ENCODE data around the gene SMAD6. TPM values are rescaled to one million over a fixed set of nuclear protein-coding genes. Genes with fewer than 3 reads are reported as not detected.
"Not testable (repeated sequence)": the region's sequence is repeated elsewhere in the genome, so short reads cannot be mapped to it uniquely, and the experiment has no call there.

SMAD6 gene
- total and polyA plus RNA-seq, 2 donors: 1.0 to 2.8 TPM

DNA sequence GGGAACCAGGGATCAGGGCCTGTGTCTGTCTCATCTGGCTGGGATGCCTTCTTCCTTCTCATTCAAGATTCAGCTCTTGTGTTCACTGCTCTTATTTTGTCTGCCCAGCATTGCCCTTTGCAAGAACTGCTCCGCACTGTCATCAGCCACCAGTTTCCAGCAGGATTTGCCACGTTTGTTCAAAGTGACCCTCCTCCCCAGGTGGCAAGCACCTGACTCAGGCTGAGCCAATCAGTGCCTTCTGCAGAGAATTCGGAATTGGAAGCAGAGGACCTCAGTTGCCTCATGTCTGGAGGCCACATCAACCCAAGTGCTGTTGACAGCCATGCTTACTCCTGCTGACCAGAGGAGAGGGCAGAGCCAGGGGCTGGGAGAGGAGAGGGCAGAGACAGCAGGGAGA is 124.5 kb downstream of the SMAD6 start:
- Histone ChIP-seq H3K4me1 (ENCODE audit: control insufficient read depth in 2 of 2, insufficient read depth in 2 of 2, low read length in 2 of 2) (no peaks in the 10 kb centered on the region), H3K27me3 (ENCODE audit: control insufficient read depth in 2 of 2, insufficient read depth in 1 of 2, low read length in 1 of 2) (no peaks in the 10 kb centered on the region), H3K36me3 (ENCODE audit: control insufficient read depth in 2 of 2, insufficient read depth in 2 of 2, low read length in 1 of 2) (no peaks in the 10 kb centered on the region), H3K9me3 (ENCODE audit: control insufficient read depth in 2 of 2, insufficient read depth in 1 of 2, low read length in 1 of 2) (no peaks in the 10 kb centered on the region), H3K4me3 (ENCODE audit: low read length in 2 of 2) (no peak overlapping the region), H3K27ac (ENCODE audit: low read depth in 1 of 2, low read length in 1 of 2) (no peak overlapping the region)
- no peak for DNase-seq (ENCODE audit: low read depth in 6 of 9, low spot score in 9 of 9)
- WGBS: 93% methylated on average over 3 of the region's 3 CpGs

DNA sequence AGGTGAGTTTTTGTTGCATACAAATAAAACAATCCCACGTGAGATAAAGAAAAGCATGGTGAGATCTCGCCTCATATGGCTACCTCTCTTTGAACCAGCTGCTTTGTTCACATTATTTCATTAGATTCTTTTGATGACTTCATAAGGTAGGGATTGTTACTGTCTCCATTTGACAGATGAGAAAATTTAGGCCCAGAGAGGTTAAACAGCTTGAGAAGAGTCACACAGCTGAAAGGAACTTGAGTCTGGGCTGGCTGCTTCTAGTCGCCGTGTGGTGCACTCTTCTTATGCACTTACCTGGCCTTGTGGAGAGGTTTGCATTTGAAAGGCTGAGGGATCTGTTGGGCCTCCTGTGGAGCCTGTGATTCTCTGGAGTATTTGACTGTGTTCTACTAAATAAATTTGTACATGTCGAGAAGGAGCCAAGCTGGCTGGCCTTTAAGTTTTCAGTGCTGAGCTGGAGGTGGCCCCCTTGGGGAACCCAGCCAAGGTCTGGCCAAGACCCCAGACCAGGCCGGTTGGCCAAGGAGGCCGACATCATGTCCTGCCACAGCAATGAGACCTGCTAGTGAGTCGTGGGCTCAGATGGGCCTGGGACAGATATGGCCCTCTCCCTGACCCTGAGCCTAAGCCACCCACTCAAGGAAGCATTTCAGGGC is 125.1 kb downstream of the SMAD6 start:
- Histone ChIP-seq H3K4me1 (ENCODE audit: control insufficient read depth in 2 of 2, insufficient read depth in 2 of 2, low read length in 2 of 2) (no peaks in the 10 kb centered on the region), H3K9me3 (ENCODE audit: control insufficient read depth in 2 of 2, insufficient read depth in 1 of 2, low read length in 1 of 2) (no peaks in the 10 kb centered on the region), H3K4me3 (ENCODE audit: low read length in 2 of 2) (no peak overlapping the region), H3K36me3 (ENCODE audit: control insufficient read depth in 2 of 2, insufficient read depth in 2 of 2, low read length in 1 of 2) (no peaks in the 10 kb centered on the region), H3K27ac (ENCODE audit: low read depth in 1 of 2, low read length in 1 of 2) (no peak overlapping the region), H3K27me3 (ENCODE audit: control insufficient read depth in 2 of 2, insufficient read depth in 1 of 2, low read length in 1 of 2) (no peaks in the 10 kb centered on the region)
- DNase-seq (ENCODE audit: low read depth in 6 of 9, low spot score in 9 of 9): no peak
- 90% methylated on average over 8 of the region's 8 CpGs for WGBS

DNA sequence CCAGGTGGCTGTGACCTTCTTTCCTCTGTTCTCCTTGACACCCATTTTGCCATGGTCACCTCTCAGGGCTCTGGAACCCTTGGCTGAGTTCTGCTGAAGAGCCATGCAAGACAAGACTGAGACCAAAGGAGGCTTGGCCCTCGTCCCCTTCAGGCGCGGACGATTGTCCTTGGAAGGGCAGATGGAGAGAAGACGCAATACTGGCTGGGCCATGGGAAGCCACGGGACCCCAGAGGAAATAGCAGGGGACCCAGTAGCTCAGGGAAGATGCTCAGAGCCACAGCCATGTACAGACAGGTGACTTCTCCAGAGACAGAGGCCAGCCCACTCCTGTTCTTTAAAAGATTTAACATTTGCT is 125.6 kb downstream of the SMAD6 start:
- no peak for DNase-seq (ENCODE audit: low read depth in 6 of 9, low spot score in 9 of 9)
- H3K4me1 ChIP-seq (ENCODE audit: control insufficient read depth in 2 of 2, insufficient read depth in 2 of 2, low read length in 2 of 2): no peaks in the 10 kb centered on the region
- H3K36me3 ChIP-seq (ENCODE audit: control insufficient read depth in 2 of 2, insufficient read depth in 2 of 2, low read length in 1 of 2): no peaks in the 10 kb centered on the region
- no peak overlapping the region for H3K4me3 ChIP-seq (ENCODE audit: low read length in 2 of 2)
- no peaks in the 10 kb centered on the region for H3K9me3 ChIP-seq (ENCODE audit: control insufficient read depth in 2 of 2, insufficient read depth in 1 of 2, low read length in 1 of 2)
- no peaks in the 10 kb centered on the region for H3K27me3 ChIP-seq (ENCODE audit: control insufficient read depth in 2 of 2, insufficient read depth in 1 of 2, low read length in 1 of 2)
- 97% methylated on average over 6 of the region's 6 CpGs for WGBS
- H3K27ac ChIP-seq (ENCODE audit: low read depth in 1 of 2, low read length in 1 of 2): no peak overlapping the region

DNA sequence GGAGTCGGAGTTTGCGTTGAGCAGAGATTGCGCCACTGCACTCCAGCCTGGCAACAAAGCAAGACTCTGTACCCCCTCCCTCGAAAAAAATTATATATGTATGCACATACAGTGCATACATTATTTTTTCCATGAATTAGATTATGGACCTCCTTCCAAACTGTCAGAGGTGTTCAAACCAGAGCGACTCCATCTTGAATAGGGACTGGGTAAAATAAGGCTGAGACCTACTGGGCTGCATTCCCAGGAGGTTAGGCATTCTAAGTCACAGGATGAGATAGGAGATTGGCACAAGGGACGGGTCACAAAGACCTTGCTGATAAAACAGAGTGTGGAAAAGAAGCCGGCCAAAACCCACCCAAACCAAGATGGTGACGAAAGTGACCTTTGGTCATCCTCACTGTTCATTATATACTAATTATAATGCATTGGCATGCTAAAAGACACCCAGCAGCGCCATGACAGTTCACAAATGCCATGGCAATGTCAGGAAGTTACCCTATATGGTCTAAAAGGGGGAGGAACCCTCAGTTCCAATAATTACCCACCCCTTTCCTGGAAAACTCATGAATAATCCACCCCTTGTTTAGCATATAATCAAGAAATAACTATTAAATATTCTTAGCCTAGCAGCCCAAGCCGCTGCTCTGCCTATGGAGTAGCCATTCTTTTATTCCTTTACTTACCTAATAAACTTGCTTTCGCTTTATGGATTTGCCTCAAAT is 126.9 kb downstream of the SMAD6 start:
- 92% methylated on average over 11 of the region's 11 CpGs for WGBS
- DNase-seq (ENCODE audit: low read depth in 6 of 9, low spot score in 9 of 9): not testable (repeated sequence)

DNA sequence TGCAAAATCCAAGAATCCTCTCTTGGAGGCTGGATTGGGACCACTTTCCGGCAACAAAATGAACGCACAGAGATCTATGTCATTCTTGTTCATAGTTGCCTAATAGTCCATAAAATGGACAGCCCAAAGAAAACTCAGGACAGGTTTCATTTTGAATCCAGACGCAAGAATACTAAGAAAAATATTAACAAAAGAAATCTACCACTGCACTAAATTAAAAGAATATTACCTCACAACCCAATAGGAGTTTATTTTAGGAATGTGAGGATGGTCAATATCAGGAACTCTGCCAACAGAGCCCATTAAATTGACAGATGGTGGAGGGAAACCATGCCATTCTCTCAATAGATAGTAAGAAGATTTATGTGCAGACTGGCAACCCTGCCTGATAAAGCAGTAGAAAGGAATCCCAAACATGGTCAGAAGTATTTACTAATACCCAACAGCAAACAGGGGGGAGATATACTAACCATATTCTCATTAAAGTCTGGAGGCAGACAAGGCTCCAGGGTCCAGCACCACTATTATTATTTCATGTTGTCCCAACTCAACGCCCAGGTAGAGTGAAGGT is 127.6 kb downstream of the SMAD6 start:
- Histone ChIP-seq H3K4me1 (ENCODE audit: control insufficient read depth in 2 of 2, insufficient read depth in 2 of 2, low read length in 2 of 2) (no peaks in the 10 kb centered on the region), H3K27me3 (ENCODE audit: control insufficient read depth in 2 of 2, insufficient read depth in 1 of 2, low read length in 1 of 2) (no peaks in the 10 kb centered on the region), H3K27ac (ENCODE audit: low read depth in 1 of 2, low read length in 1 of 2) (no peak overlapping the region), H3K36me3 (ENCODE audit: control insufficient read depth in 2 of 2, insufficient read depth in 2 of 2, low read length in 1 of 2) (no peaks in the 10 kb centered on the region), H3K4me3 (ENCODE audit: low read length in 2 of 2) (no peak overlapping the region), H3K9me3 (ENCODE audit: control insufficient read depth in 2 of 2, insufficient read depth in 1 of 2, low read length in 1 of 2) (no peaks in the 10 kb centered on the region)
- no peak for DNase-seq (ENCODE audit: low read depth in 6 of 9, low spot score in 9 of 9)
- WGBS: 96% methylated on average over 4 of the region's 4 CpGs

More for the DNA sequence above, 126.9 kb downstream of the SMAD6 start:
- H3K9me3 ChIP-seq (ENCODE audit: control insufficient read depth in 2 of 2, insufficient read depth in 1 of 2, low read length in 1 of 2); H3K27me3 ChIP-seq (ENCODE audit: control insufficient read depth in 2 of 2, insufficient read depth in 1 of 2, low read length in 1 of 2); H3K36me3 ChIP-seq (ENCODE audit: control insufficient read depth in 2 of 2, insufficient read depth in 2 of 2, low read length in 1 of 2); H3K4me1 ChIP-seq (ENCODE audit: control insufficient read depth in 2 of 2, insufficient read depth in 2 of 2, low read length in 2 of 2); H3K27ac ChIP-seq (ENCODE audit: low read depth in 1 of 2, low read length in 1 of 2); H3K4me3 ChIP-seq (ENCODE audit: low read length in 2 of 2): not testable (repeated sequence)

DNA sequence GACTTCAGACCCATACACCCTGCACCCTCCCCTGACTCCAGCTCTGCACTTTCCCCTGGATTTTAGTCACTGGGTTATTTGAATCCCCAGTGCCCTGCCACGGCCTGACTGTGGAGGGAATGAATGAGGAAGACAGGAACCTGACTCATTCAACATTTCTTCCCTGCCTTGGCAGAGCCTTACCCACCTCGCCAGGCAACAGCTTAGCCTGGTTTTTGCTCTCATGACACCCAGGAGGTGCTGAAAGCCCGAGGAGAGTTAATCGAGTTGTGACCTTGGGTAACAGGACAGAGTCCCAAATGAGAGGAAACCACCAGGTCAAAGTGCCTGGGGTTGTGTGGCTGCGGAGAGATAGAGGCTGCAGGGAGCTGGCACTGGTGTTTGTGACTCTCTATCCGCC is 128.3 kb downstream of the SMAD6 start:
- no peak for DNase-seq (ENCODE audit: low read depth in 6 of 9, low spot score in 9 of 9)
- Histone ChIP-seq H3K36me3 (ENCODE audit: control insufficient read depth in 2 of 2, insufficient read depth in 2 of 2, low read length in 1 of 2) (no peaks in the 10 kb centered on the region), H3K27me3 (ENCODE audit: control insufficient read depth in 2 of 2, insufficient read depth in 1 of 2, low read length in 1 of 2) (no peaks in the 10 kb centered on the region), H3K27ac (ENCODE audit: low read depth in 1 of 2, low read length in 1 of 2) (no peak overlapping the region), H3K4me1 (ENCODE audit: control insufficient read depth in 2 of 2, insufficient read depth in 2 of 2, low read length in 2 of 2) (no peaks in the 10 kb centered on the region), H3K4me3 (ENCODE audit: low read length in 2 of 2) (no peak overlapping the region), H3K9me3 (ENCODE audit: control insufficient read depth in 2 of 2, insufficient read depth in 1 of 2, low read length in 1 of 2) (no peaks in the 10 kb centered on the region)
- WGBS: 90% methylated on average over 6 of the region's 6 CpGs

DNA sequence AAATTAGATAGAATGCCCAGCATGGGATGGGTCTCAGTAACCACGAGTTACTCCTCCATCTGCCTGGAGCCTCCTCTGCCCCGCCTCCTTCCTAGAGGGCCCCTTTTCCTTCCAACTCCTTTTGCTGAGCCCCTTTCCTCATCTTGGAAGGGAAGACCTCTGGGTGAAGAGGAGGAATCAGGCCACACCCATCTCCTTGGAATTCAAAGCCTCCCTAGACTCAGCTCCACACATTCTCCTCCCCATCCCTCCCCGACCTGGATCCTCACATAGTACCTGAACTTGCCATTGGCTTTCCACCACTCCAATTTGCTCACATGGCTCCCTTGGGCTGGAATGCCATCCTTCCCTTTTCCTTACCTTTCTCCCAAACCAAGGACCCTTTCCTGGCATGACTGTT is 128.8 kb downstream of the SMAD6 start:
- whole genome bisulfite sequencing: 92% methylated on average over 3 of the region's 3 CpGs
- no peaks in the 10 kb centered on the region for H3K4me1 ChIP-seq (ENCODE audit: control insufficient read depth in 2 of 2, insufficient read depth in 2 of 2, low read length in 2 of 2)
- no peaks in the 10 kb centered on the region for H3K36me3 ChIP-seq (ENCODE audit: control insufficient read depth in 2 of 2, insufficient read depth in 2 of 2, low read length in 1 of 2)
- no peak for DNase-seq (ENCODE audit: low read depth in 6 of 9, low spot score in 9 of 9)
- H3K27ac ChIP-seq (ENCODE audit: low read depth in 1 of 2, low read length in 1 of 2): no peak overlapping the region
- no peaks in the 10 kb centered on the region for H3K27me3 ChIP-seq (ENCODE audit: control insufficient read depth in 2 of 2, insufficient read depth in 1 of 2, low read length in 1 of 2)
- H3K4me3 ChIP-seq (ENCODE audit: low read length in 2 of 2): no peak overlapping the region
- H3K9me3 ChIP-seq (ENCODE audit: control insufficient read depth in 2 of 2, insufficient read depth in 1 of 2, low read length in 1 of 2): no peaks in the 10 kb centered on the region

DNA sequence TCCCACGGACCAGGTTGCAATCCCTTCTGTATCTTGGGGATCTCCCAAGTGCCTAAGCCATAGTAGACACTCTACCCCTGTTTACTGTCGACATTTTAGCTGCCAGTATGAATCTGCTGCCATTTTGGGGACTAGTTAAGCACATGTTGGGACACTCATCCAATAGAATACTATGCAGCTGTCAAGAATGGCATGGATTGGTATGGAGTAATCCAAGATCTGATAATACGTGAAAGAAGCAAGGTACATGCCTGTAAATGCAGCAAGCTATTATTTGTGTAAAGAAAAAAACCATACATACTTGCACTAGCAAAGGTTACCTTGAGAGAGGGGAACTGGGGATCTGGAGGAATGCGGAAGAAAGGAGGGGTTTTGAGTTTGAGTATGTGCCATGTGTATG is 129.3 kb downstream of the SMAD6 start:
- H3K27ac ChIP-seq (ENCODE audit: low read depth in 1 of 2, low read length in 1 of 2): no peak overlapping the region
- no peaks in the 10 kb centered on the region for H3K36me3 ChIP-seq (ENCODE audit: control insufficient read depth in 2 of 2, insufficient read depth in 2 of 2, low read length in 1 of 2)
- no peak overlapping the region for H3K4me3 ChIP-seq (ENCODE audit: low read length in 2 of 2)
- 87% methylated on average over 4 of the region's 4 CpGs for WGBS
- DNase-seq (ENCODE audit: low read depth in 6 of 9, low spot score in 9 of 9): no peak
- H3K27me3 ChIP-seq (ENCODE audit: control insufficient read depth in 2 of 2, insufficient read depth in 1 of 2, low read length in 1 of 2): no peaks in the 10 kb centered on the region
- H3K4me1 ChIP-seq (ENCODE audit: control insufficient read depth in 2 of 2, insufficient read depth in 2 of 2, low read length in 2 of 2): no peaks in the 10 kb centered on the region
- H3K9me3 ChIP-seq (ENCODE audit: control insufficient read depth in 2 of 2, insufficient read depth in 1 of 2, low read length in 1 of 2): no peaks in the 10 kb centered on the region

DNA sequence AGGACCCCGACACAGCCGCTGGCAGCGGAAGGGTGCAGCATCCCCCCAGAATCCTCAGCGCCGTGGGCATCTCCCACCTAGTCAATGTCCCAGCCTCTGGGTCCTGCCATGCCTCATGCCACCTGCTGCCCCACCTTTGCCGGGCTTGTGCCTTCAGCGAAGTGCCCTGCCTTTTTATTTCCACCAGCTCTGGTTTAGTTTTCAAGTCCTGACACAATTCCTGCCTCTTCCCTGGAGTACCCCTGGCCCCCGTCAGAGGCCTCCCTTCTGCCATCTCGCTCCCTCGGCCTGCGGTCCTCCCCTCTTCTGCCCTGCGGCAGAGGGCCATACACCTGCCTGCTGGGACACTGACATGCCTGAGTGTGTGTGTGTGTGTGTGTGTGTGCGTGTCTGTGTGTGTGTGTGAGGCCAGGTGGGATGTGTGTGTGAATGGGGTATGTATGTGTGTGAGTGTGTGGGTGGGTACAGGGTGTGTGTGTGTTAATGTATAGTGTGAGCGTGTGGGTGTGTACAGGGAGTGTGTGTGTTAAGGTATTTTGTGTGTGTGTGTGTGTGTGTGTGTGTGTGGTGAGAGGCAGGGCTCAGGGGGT is 129.9 kb downstream of the SMAD6 start:
- WGBS: 89% methylated on average over 14 of the region's 14 CpGs

More for the DNA sequence above, 129.9 kb downstream of the SMAD6 start:
- H3K27me3 ChIP-seq (ENCODE audit: control insufficient read depth in 2 of 2, insufficient read depth in 1 of 2, low read length in 1 of 2): no peaks in the 10 kb centered on the region
- no peak for DNase-seq (ENCODE audit: low read depth in 6 of 9, low spot score in 9 of 9)
- H3K36me3 ChIP-seq (ENCODE audit: control insufficient read depth in 2 of 2, insufficient read depth in 2 of 2, low read length in 1 of 2): no peaks in the 10 kb centered on the region
- no peaks in the 10 kb centered on the region for H3K9me3 ChIP-seq (ENCODE audit: control insufficient read depth in 2 of 2, insufficient read depth in 1 of 2, low read length in 1 of 2)
- no peak overlapping the region for H3K27ac ChIP-seq (ENCODE audit: low read depth in 1 of 2, low read length in 1 of 2)
- no peaks in the 10 kb centered on the region for H3K4me1 ChIP-seq (ENCODE audit: control insufficient read depth in 2 of 2, insufficient read depth in 2 of 2, low read length in 2 of 2)
- H3K4me3 ChIP-seq (ENCODE audit: low read length in 2 of 2): no peak overlapping the region
